Regular cardiac myocyte (primary cell): ENCODE results near the gene SLC37A3. TPM values are rescaled to one million over a fixed set of nuclear protein-coding genes. Genes with fewer than 3 reads are reported as not detected.

ENCODE experiments used
- total RNA-seq: library from RNA; depleted of rRNA; stranded (reverse); fragments of >200 nt; gene quantifications from 2 replicates; pipeline ENCODE4 v1.2.3, GENCODE V29; 2014

The SLC37A3 gene, protein sequence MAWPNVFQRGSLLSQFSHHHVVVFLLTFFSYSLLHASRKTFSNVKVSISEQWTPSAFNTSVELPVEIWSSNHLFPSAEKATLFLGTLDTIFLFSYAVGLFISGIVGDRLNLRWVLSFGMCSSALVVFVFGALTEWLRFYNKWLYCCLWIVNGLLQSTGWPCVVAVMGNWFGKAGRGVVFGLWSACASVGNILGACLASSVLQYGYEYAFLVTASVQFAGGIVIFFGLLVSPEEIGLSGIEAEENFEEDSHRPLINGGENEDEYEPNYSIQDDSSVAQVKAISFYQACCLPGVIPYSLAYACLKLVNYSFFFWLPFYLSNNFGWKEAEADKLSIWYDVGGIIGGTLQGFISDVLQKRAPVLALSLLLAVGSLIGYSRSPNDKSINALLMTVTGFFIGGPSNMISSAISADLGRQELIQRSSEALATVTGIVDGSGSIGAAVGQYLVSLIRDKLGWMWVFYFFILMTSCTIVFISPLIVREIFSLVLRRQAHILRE
- total RNA-seq = 72.1 and 85.1 TPM in 2 replicates

DNA sequence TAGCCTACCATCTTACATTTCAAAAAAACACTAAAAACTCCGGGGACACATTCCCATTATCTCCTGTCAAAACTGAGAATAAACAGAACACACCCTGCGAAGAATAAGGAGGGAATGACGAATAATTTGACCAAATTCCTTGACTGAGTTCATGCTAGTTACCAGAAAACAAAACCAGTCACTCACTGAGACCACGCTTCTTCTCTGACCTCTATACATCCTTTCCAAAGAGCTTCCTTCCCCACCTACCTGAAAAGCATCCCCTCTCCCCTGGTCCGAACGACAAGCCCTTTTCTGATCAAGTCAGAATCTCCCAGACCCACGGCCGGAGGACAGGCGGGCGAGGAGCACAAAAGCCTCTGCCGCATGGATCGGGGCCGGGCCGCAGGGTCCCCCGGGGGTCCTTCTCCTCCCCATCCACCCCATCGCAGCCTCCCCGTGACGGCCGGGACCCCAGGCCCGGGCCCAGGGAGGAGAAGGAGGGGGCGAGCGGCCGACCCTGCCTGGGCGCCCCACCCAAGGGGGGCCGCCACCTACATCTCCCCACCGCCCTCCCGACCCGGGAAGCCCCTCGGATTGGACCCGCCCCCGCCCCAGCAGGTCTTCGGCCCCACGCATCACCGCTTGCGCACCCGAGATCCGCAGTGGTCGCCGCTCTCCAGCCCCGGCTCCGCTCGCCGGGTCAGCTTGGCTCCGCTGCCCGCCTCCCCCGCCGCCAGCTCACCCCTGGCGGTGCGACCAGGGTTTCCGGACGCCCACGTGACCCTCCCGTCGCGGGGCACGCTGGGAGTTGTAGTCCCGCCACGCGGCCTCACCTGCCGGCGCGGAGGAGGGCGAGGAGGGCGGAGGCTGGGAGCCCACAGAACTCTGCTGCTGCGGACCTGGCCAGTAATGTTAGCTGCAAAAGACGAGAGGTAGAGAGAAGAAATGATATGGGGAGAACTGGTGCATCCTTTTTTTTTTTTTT, at the start of gene SLC37A3:
TSS of gene SLC37A3 (minus strand) at position 747 of the 967 bp plus-strand sequence. CDS start 16,004 bp downstream, outside the sequence.

DNA sequence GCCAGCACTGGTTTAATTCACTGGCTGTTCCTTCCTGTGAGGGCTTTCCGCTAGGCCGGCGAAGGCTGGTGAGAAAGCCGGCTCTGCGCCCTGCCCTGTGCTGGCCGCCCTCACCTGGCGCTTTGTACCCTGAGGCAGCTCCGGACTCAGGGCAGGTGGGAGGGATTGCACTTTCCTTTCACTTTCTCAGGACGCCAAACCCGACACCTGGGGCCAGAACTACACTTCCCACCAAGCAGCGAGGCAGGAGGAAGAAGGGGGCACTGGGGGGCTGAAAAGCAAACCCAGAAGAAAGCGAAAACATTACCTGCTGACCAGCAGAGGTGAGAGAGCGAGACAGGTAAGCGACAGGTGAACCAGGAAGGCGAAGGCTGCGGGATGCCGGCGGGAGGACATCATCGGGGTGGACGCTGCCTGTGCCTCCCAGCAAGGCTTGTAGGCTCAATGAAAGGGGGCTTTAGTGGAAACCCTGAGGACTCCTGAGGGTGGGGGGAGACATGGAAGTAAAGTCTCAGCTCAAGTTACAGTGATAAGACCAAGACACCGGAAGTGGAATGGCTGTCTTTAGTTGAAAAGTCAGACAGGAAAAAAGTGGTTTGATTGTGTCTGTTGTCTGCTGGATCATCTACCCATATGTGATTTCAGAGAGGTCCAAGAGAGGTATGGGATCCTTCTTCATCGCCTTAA, 5.7 kb upstream of the SLC37A3 start, which contains the start of gene RAB19:
TSS of gene RAB19 (plus strand) at position 181 of the 687 bp plus-strand sequence. CDS start 3,589 bp downstream, outside the sequence.

Other genes with a start within 250 kb of the SLC37A3 start
- gene KDM7A, start 221.5 kb downstream of the SLC37A3 start, total RNA-seq = 3.6 and 7.3 TPM in 2 replicates
- gene RAB19, start 5.5 kb upstream of the SLC37A3 start, total RNA-seq = not detected in 2 replicates
- 57.1 and 73.3 TPM in 2 replicates for gene MKRN1, start 81.0 kb upstream of the SLC37A3 start, total RNA-seq
- 0.96 and 11.3 TPM in 2 replicates for gene DENND2A, start 242.3 kb upstream of the SLC37A3 start, total RNA-seq